CD4-positive, alpha-beta T cell treated with Interferon gamma for 1 hour (primary cell): Measurements from ENCODE around the gene SF3B2.
"Not testable (repeated sequence)": the region's sequence is repeated elsewhere in the genome, so short reads cannot be mapped to it uniquely, and the experiment has no call there.

Experiments used
- DNase-seq: peaks from one replicate; pipeline ENCODE4 v3.0.0-alpha.2; 2020

Gene SF3B2

GRCh38 chr11:66051766-66052663 is at the start of gene SF3B2:
TSS of gene SF3B2 (plus strand) at chr11:66052364. CDS start at chr11:66052385, 21 bp downstream.
- DNase-seq = peak; percentile 98

GRCh38 chr11:66002648-66003225 is 49.4 kb upstream of the SF3B2 start:
- no peak for DNase-seq

DNA sequence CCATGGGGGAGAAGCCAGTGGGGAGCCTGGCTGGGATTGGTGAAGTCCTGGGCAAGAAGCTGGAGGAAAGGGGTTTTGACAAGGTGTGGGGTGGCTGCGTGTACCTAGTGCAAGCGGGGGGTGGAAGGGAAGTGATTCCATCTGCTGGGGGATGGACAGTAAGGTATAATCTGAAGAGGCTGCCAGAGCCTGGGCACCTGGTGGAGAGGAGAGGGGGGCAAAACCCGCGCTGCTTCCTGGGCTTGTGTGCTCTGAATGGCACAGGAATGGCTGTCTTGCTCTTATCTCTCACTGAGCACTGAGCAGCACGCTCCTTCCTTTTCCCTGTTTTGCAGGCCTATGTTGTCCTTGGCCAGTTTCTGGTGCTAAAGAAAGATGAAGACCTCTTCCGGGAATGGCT is 48.9 kb upstream of the SF3B2 start:
- no peak for DNase-seq

DNA sequence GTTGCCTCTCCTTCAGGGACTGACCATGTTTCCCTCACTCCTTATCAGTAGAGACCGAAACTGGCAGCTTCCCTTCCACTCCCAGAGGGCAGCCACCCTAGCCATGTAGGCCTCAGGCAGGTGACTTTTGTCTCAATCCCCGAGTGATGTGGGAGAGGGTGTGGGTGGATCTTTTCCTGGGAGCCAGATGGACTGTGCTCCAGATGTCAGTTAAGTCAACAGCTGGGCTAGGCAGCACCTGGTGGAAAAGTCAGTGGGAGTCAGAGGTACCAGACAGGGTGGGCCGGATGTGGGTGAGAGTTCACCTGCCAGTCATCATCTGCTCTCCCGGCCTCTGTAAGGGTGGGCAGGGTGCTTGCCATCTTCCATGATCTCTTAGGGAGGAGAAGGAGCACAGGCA is 48.0 kb upstream of the SF3B2 start:
- DNase-seq = no peak

GRCh38 chr11:66006134-66006890 is 45.9 kb upstream of the SF3B2 start:
- no peak for DNase-seq

DNA sequence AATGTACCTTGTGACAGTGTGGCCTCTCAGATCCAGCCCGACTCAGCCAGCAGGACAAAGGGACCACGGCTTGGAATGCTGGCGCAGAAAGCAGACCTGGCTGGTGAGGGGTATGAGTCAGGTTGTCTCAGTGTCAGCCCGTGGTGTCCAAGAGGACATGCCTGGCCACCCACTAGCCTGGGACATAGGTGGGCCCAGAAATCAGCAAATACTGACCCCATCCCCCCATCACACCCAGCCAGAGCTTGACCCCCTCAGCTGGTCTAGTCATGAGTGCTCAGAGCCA is 45.3 kb upstream of the SF3B2 start:
- no peak for DNase-seq

DNA sequence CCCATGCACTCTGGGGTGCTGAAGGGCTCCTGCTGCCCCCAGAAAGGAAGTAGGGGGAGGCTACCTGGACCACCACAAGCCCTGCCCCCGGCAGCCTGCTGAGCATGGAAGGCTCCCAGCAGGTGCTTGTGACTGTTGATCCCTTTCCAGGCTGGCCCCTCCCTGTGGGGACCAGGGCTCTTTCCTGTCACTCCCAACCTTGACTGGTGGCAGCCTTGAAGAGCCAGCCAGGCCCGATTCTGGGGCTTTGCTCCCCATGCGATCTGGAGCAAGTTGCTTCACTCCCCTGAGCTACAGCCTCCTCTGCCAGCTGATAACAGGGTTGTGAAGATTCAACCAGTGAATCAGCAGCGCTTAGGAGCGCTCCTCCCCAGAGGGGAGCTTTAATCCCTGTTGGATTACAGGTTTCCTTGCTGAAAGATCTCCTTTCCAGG is 44.9 kb upstream of the SF3B2 start:
- no peak for DNase-seq

DNA sequence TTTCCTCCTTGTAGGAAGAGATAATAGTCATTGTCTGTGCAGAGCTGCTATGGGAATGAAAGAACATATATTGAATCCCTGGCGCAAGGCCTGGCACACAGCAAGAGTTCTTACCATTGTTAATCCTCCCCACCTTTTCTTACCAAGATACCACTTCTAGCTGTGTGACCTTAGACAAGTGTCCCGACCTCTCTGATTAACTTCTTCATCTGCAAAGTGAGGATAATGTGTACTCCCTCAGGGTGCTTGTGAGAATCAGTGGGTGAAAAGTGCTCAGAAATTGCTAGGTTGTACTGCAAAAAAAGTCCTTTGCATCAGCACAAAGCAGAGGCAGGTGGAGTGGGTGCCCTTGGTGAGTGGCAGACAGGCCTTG is 44.1 kb upstream of the SF3B2 start:
- DNase-seq = no peak

DNA sequence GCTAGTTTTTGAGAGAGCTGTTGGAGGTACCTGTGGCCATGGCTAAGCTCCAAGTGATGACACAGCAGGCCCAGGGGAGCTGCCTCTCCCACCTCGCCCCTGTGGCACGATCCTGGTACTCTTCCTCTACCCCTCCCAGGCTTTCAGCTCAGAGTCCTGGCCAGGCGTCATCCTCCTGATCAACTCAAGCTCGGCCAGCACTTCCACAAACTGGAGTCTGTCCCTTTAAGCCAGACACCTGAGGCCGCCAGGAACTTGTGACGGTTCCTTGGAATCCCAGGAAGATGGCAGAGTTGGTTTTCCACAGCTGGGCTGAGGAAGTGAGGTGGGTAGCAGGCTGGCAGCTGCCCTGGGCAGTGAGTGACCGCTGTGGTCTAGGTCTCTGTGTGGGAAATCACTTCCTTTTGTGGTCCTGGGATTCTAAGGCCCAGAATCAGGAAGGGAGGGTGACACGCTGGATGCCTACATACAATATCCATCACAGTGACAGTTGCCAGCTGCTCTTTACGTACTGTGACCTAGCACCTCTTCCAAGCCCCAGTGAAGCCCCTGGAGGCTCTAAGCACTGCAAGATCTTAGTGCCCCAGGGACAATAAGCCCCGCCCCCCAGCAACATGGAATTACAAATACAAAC is 43.6 kb upstream of the SF3B2 start:
- DNase-seq = no peak

DNA sequence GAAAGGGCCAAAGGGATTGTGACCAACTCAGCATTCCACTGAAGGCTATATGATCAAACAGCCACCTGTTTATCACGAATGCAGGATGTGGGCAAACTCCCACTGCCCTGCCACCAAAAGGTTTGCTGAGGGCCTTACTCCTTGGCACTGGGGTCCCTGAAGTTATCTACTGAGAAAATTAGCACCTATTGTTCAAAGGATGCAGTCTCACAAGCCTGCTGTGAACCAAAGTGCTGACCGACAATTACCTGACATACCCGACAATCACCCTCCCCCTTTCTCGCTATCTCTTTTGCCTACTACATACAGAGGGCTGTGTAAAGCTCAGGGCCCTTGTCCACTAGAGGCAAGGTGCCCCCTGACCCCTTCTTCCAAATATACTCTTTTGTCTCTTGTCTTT is 42.1 kb upstream of the SF3B2 start:
- DNase-seq = not testable (repeated sequence)

GRCh38 chr11:66011239-66011784 is 40.9 kb upstream of the SF3B2 start:
- no peak for DNase-seq

DNA sequence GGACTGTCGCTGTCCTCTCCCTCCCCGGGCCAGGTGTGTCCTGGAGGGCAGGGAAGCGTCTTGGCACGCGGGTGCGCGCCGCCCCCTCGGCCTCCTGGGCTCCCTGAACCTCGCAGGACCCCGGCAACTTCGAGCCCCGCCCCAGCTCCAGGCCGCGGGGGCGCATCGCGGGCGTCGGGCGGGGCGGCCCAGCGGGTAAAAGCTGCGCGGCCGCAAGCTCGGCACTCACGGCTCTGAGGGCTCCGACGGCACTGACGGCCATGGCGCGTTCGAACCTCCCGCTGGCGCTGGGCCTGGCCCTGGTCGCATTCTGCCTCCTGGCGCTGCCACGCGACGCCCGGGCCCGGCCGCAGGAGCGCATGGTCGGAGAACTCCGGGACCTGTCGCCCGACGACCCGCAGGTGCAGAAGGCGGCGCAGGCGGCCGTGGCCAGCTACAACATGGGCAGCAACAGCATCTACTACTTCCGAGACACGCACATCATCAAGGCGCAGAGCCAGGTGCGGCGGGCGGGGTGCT is 40.3 kb upstream of the SF3B2 start, which contains the start of gene CST6:
Gene CST6, plus strand, starts transcription at position 224 of the 519 bp plus-strand sequence. Its CDS starts 37 bp downstream, at position 261.
- DNase-seq = no peak

DNA sequence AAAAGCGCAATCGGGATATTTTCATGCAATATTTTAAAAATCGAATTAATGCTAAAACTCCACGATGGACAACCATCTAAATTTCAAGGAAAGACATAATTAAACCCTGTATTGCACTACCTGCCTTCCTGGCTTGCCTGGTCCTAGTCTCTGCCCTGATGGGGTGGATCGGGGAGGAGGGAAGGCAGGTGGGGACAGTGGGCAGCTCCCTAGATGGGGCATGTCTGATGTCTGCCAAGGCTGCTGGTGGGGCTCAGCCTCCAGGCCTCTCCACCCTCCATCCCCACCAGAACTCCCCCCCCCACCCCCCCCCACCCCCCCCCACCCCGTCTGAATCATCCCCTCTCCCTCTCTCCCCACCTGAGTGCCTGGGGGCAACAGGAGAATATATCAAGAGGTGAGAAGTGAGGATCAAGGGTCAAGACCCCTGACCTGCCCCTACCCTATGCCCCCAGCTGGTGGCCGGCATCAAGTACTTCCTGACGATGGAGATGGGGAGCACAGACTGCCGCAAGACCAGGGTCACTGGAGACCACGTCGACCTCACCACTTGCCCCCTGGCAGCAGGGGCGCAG is 39.7 kb upstream of the SF3B2 start:
- no peak for DNase-seq

DNA sequence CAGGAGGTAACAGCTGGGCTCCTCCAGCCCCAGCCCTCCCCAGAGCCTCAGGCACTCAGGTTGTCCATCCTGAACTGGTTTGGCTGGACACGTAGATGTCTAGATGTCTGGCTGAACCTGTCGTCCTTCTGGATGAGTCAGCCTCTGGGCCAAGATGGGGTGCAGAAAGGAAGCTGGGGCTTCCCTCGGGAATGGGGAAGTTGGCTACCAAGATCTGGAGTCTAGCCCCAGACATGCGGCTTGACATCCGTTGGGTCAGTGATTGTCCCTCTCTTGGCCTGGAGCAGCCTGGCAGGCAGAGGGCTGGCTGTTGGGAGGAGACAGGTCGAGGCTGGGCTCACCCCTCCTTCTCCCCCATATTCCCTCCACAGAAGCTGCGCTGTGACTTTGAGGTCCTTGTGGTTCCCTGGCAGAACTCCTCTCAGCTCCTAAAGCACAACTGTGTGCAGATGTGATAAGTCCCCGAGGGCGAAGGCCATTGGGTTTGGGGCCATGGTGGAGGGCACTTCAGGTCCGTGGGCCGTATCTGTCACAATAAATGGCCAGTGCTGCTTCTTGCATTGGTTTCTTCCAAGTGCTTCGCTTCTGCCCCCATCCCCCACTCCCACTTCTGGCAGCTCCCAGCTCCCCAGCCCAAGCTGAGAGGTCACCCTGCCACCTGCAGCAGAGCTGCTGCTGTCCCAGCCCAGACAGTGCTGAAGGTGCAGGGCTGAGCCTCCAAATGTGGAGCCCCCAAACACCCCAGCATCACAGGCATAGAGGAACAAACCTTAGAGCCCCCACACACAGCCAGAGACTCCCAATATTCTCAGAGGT is 39.0 kb upstream of the SF3B2 start:
- peak; percentile 56 for DNase-seq

DNA sequence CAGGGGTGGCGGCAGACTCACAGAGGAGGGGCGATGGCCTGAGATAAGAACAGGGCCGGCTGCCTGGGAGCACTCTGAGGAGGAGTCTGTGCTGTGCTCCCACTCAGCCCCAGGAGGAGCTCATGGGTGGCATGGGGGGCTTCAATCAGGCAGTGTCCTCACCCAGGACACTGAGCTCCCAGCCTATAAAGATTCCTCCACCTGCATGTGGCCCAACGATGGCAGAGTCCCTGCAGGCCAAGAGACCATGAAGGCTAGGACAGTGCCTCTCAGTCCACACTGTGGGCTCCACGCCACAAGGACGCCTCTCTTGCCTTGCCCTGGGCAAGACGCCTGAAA is 38.4 kb upstream of the SF3B2 start:
- no peak for DNase-seq

- DNase-seq = no peak
These were observed 37.2 kb upstream of the SF3B2 start for GRCh38 chr11:66014804-66015453.

- no peak for DNase-seq
These were observed 36.7 kb upstream of the SF3B2 start for GRCh38 chr11:66015454-66015881.

DNA sequence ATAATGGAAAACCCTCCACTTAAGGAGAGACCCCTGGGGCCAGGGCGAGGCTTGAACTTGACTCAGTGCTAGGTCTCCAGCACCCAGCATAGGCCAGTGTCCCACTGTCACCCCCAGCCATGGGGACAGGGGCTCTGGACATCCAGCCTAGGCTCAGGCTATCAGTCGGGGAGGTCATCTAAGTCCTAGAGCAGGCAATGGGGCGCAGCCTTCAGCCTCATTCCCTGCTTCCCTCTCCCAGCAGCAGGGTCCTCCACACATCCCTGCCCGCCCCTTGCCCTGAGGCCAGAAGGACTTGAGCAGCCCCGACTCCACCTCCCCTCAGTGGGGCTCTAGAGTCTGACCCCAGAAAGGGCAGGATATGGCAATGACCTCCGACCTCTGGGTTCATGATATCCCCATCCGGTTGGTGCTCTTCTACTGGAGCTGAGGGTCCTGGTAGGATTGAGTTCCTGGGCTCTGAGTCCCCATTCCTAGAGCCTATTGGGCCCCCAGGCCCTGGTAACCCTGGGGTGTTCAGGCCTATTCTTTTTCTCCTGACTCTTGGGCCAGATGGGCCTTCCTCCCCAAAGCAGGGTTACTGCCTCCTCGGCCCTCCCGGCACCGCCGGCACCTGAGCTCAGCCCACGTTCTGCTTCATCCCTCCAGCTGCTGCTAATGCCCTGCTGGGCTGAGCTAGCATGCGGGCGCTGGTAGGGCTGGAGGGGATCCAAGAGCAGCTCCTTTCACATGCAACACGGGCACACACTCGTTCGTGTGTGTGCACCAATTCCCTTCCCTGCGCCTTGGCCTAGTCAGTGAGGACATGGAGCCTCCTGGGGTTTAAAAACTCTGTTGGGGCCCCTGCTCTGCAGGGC is 36.0 kb upstream of the SF3B2 start:
- no peak for DNase-seq

GRCh38 chr11:66016793-66017177 is 35.4 kb upstream of the SF3B2 start:
- DNase-seq = no peak

DNA sequence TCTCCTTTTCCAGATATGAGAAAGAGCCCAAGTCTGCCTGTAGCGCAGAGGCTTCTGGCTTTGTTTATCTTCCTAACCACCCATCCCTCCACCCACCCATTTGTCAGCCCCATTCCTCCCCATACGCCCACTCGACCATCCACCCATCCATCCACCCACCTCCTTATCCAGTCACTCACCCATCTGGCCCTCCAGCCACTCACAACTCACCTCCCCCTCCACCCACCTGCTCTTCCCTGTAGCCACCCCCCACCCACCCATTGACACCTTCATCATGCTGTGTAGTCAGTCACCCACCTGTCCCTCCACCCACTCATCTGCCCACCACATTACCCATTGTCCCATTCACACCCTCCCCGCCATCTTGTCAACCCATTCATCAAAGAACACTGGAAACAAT is 34.8 kb upstream of the SF3B2 start:
- DNase-seq = no peak
